ENCODE data around the gene GTSE1. TPM values are rescaled to one million over a fixed set of nuclear protein-coding genes. Genes with fewer than 3 reads are reported as not detected.

Gene GTSE1
- total and polyA plus RNA-seq, 2 of the 13 experiments (the other 11 are each of a cell fraction or from before 2014, with no cell fraction given), result 10.7 to 13.5 TPM

- H3K27me3 ChIP-seq (ENCODE audit: control insufficient read depth in 1 of 2, insufficient read depth in 2 of 2, low read length in 2 of 2), result no peaks in the 10 kb centered on the region; a peak in 1 of 5 replicates
- BruUV-seq (replicated peaks), result TSS peak; percentile 29
- peaks cover 40% of the 10 kb centered on the region for H3K4me1 ChIP-seq (ENCODE audit: insufficient read depth, low read length)
- H4K20me1 ChIP-seq (ENCODE audit: insufficient read depth, low read length), result peaks cover 5% of the 10 kb centered on the region; the same call in 1 of the 2 replicates
- WGBS (ENCODE audit: low lambda C conversion rate), result 90% methylated on average over 8 of the region's 8 CpGs
- H3K4me2 ChIP-seq (ENCODE audit: low read depth, low read length), result no peak overlapping the region
- H3K4me3 ChIP-seq (replicated peaks in 1 of 3; ENCODE audit: insufficient read depth in 1 of 3, low read depth in 2 of 3, low read length in 3 of 3), result no peak overlapping the region
- TF ChIP-seq REXO4 (CRISPR knock-in tag; IDR thresholded peaks at IDR 0.05; ENCODE audit: borderline replicate concordance), result no peak
- TF ChIP-seq MAFF (IDR thresholded peaks at IDR 0.05; ENCODE audit: low read depth, low read length), result 0 out of 2 replicates have a peak, but pooled peaks have one; percentile 11
- CTCF ChIA-PET (ENCODE audit: low intra/inter-chr PET ratio, low total read pairs), result no interaction called here
- H3K9ac ChIP-seq (ENCODE audit: insufficient read depth, low read depth, low read length), result no peak overlapping the region
- POLR2A ChIA-PET, result no interaction called here
- no peak overlapping the region for H3K27ac ChIP-seq (ENCODE audit: extremely low read length, insufficient read depth, low read length)
- ATAC-seq, result no peak
- peaks cover 36% of the 10 kb centered on the region for H3K79me2 ChIP-seq (ENCODE audit: insufficient read depth, low read length)
- no peak overlapping the region for H2AFZ ChIP-seq (ENCODE audit: low read length)
- in situ Hi-C loops (cut with HindIII; ENCODE audit: extremely low pct_ligation_motif_present, low pct_unique_long_range_greater_than_20kb) (no loop called here), intact Hi-C loops (cut with micrococcal nuclease; ENCODE audit: unreplicated experiment) (no loop called here)
- no peak for DNase-seq (ENCODE audit: low spot score)
- no peaks in the 10 kb centered on the region for H3K9me3 ChIP-seq (ENCODE audit: low read length)
- no peak for FAIRE-seq
- peaks cover 23 to 52% of the 10 kb centered on the region in 2 experiments for H3K36me3 ChIP-seq (replicated peaks in 1 of 2; ENCODE audit: control insufficient read depth in 1 of 2, insufficient read depth in 2 of 2, low read length in 2 of 2)
These were observed 42.0 kb downstream of the GTSE1 start for GRCh38 chr22:46338636-46339035.

- ChIA-PET POLR2A (no interaction called here), CTCF (ENCODE audit: low intra/inter-chr PET ratio, low total read pairs) (no interaction called here)
- intact Hi-C loops (cut with micrococcal nuclease; ENCODE audit: unreplicated experiment), result no loop called here
- FAIRE-seq, result no peak
- Histone ChIP-seq H3K36me3 (replicated peaks in 1 of 2; ENCODE audit: control insufficient read depth in 1 of 2, insufficient read depth in 2 of 2, low read length in 2 of 2) (peaks cover 25 to 63% of the 10 kb centered on the region in 2 experiments), H3K79me2 (ENCODE audit: insufficient read depth, low read length) (peaks cover 36% of the 10 kb centered on the region), H3K4me2 (ENCODE audit: low read depth, low read length) (no peak overlapping the region), H3K4me3 (replicated peaks in 1 of 3; ENCODE audit: insufficient read depth in 1 of 3, low read depth in 2 of 3, low read length in 3 of 3) (no peak overlapping the region), H3K9me3 (ENCODE audit: low read length) (no peaks in the 10 kb centered on the region), H2AFZ (ENCODE audit: low read length) (no peak overlapping the region), H3K4me1 (ENCODE audit: insufficient read depth, low read length) (peaks cover 34% of the 10 kb centered on the region), H3K9ac (ENCODE audit: insufficient read depth, low read depth, low read length) (no peak overlapping the region), H4K20me1 (ENCODE audit: insufficient read depth, low read length) (peaks cover 5% of the 10 kb centered on the region; the same call in 1 of the 2 replicates), H3K27ac (ENCODE audit: extremely low read length, insufficient read depth, low read length) (peak overlapping the region; percentile 19), H3K27me3 (ENCODE audit: control insufficient read depth in 1 of 2, insufficient read depth in 2 of 2, low read length in 2 of 2) (no peaks in the 10 kb centered on the region; a peak in 1 of 5 replicates)
- 68% methylated on average over 5 of the region's 5 CpGs for WGBS (ENCODE audit: low lambda C conversion rate)
- TF ChIP-seq ZNF839 (CRISPR knock-in tag; IDR thresholded peaks at IDR 0.05; ENCODE audit: borderline replicate concordance), result no peak
- BruUV-seq (replicated peaks), result no TSS peak
- no peak for DNase-seq (ENCODE audit: low spot score)
- in situ Hi-C loops (cut with HindIII; ENCODE audit: extremely low pct_ligation_motif_present, low pct_unique_long_range_greater_than_20kb), result no loop called here
- ATAC-seq, result no peak
These were observed 43.3 kb downstream of the GTSE1 start for GRCh38 chr22:46339956-46340355.

Measured in HepG2 (cell line).